ENCODE data around the gene ZFAND2A.
"Not testable (repeated sequence)": the region's sequence is repeated elsewhere in the genome, so short reads cannot be mapped to it uniquely, and the experiment has no call there.

Gene ZFAND2A, protein sequence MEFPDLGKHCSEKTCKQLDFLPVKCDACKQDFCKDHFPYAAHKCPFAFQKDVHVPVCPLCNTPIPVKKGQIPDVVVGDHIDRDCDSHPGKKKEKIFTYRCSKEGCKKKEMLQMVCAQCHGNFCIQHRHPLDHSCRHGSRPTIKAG

DNA sequence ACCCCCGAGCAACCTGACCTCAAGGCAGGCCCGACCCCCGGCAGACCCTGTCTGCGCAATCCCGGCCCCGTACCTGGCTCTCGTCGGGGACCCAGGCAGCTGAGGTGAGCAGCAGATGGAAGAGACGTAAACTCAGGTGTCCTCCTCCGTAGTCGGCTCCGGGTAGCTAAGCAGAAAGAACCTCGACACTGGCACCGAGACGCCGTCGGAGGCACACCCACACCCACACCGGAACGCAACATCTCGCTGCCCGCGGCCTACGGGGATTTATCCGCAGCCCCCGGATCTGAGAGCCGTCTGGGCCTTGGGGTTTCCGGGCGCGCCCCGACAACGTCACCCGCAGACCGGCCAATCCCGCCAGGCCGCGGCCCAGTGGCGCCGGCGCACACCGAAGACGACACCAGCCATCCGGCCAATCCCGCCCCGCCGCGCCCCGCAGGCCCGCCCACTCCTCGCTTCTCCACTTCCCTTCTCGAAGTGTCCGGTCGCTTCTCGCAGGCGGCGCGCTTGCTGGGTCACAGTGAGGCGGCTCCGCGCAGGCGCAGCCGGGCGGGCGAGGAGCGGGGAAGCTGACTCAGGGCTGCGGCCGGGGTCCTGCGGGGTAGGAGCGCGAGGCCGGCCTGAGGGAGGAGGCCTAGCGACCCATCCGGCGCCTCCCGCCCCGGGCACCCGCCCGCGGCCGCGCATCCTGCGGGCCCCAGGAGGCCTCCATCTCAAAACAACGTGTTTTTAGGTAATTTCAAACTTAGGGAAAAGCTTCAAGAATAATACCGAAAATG lies at the start of gene ZFAND2A:
Gene ZFAND2A (minus strand): TSS at position 306 of the 779 bp plus-strand sequence. CDS start 1,984 bp downstream, outside the sequence.
- peak; percentile 99 for DNase-seq (ENCODE audit: low read depth, low spot score)
- TF ChIP-seq, protein P1, sequence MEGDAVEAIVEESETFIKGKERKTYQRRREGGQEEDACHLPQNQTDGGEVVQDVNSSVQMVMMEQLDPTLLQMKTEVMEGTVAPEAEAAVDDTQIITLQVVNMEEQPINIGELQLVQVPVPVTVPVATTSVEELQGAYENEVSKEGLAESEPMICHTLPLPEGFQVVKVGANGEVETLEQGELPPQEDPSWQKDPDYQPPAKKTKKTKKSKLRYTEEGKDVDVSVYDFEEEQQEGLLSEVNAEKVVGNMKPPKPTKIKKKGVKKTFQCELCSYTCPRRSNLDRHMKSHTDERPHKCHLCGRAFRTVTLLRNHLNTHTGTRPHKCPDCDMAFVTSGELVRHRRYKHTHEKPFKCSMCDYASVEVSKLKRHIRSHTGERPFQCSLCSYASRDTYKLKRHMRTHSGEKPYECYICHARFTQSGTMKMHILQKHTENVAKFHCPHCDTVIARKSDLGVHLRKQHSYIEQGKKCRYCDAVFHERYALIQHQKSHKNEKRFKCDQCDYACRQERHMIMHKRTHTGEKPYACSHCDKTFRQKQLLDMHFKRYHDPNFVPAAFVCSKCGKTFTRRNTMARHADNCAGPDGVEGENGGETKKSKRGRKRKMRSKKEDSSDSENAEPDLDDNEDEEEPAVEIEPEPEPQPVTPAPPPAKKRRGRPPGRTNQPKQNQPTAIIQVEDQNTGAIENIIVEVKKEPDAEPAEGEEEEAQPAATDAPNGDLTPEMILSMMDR (IDR thresholded peaks at IDR 0.05; ENCODE audit: low read depth, low read length) = no peak
- H3K4me3 ChIP-seq (ENCODE audit: low read depth, low read length) = peak within 1 kb of the TSS; percentile 99
- in situ Hi-C loops (cut with HindIII; ENCODE audit: low sequenced_read_pairs) = no loop called here

DNA sequence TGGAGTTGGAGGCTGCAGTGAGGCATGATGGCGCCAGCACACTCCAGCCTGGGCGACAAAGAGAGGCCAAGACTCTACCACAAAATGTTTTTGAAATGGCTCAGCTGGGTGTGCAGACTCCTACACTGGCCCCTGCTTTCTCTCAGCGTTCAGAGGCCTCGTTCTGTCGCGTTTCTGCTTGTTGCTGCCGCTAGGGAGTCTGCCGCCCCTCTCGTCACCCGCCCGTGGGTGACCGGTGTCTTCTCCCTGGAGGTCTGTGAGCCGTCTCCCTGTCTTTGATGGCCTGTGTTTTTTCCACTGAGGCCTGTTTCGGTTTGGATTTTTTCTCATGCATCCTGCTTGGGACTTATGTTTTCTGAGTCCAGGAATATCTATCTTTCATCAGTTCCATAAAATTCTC lies 49.1 kb upstream of the ZFAND2A start:
- no peak overlapping the region for H3K4me3 ChIP-seq (ENCODE audit: low read depth, low read length)
- in situ Hi-C loops (cut with HindIII; ENCODE audit: low sequenced_read_pairs) = no loop called here
- DNase-seq (ENCODE audit: low read depth, low spot score) = no peak
- TF ChIP-seq, protein P1 (IDR thresholded peaks at IDR 0.05; ENCODE audit: low read depth, low read length) = no peak

DNA sequence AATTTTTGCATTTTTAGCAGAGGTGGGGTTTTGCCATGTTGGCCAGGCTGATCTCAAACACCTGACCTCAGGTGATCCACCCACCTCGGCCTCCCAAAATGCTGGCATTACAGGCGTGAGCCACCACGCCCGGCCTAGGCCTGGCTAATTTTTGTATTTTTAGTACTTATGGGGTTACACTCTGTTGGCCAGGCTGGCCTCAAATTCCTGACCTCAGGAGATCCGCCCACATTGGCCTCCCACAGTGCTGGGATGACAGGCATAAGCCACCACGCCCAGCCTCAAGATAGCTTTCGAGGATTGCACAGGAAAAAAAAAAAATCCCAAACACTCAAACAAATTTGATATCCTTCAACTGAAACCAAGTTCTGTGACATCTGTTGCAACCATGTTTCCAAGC lies 45.7 kb upstream of the ZFAND2A start:
- in situ Hi-C loops (cut with HindIII; ENCODE audit: low sequenced_read_pairs); H3K4me3 ChIP-seq (ENCODE audit: low read depth, low read length); DNase-seq (ENCODE audit: low read depth, low spot score): not testable (repeated sequence)

DNA sequence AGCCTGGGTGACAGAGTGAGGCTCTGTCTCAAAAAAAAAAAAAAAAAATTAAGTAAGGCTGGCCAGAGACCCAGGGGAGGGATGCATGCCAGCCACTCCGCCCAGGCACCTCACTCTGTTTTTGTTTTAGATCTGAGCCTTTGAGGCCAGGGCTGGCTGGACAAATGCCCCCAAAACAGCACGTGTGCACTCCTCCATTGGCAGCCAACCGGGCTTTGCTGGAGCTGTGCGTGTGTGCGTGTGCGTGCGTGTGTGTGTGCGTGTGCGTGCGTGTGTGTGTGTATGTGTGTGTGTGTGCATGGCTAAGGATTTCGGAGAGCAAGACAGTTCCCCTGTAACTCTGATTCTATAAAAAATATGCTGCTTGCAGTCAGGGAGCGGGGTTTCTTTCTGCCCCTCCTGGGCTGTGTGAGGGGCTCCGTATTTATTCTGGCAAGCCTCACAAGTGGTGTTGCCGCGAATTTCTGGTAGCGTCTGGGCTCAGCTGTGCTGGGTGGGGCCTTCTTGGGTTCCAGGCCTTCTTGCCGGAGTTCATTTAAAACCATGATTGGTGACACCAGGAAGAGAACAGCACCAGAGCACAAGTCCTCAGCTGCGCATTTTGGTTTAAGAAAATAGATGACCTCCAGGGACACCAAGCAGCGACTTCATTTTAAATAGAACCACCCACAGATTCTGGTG lies 44.6 kb upstream of the ZFAND2A start:
- TF ChIP-seq, protein P1 (IDR thresholded peaks at IDR 0.05; ENCODE audit: low read depth, low read length) = no peak
- in situ Hi-C loops (cut with HindIII; ENCODE audit: low sequenced_read_pairs) = no loop called here
- no peak for DNase-seq (ENCODE audit: low read depth, low spot score)
- no peak overlapping the region for H3K4me3 ChIP-seq (ENCODE audit: low read depth, low read length)

DNA sequence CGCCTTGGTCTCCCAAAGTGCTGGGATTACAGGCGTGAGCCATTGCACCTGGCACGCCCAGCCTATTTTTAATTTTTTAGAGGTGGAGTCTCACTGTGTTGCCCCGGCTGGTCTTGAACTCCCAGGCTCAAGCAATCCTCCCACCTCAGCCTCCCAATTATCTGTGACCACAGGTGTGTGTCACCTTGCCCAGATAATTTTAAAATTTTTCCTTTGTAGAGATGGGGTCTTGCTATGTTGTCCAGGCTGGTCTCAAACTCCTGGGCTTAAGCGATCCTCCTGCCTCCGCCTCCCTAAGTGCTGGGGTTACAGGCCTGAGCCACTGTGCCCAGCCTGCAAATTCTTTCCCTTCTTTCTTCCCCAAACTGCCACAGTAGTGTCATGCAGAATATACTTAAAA lies 42.9 kb upstream of the ZFAND2A start:
- H3K4me3 ChIP-seq (ENCODE audit: low read depth, low read length); DNase-seq (ENCODE audit: low read depth, low spot score); in situ Hi-C loops (cut with HindIII; ENCODE audit: low sequenced_read_pairs): not testable (repeated sequence)

DNA sequence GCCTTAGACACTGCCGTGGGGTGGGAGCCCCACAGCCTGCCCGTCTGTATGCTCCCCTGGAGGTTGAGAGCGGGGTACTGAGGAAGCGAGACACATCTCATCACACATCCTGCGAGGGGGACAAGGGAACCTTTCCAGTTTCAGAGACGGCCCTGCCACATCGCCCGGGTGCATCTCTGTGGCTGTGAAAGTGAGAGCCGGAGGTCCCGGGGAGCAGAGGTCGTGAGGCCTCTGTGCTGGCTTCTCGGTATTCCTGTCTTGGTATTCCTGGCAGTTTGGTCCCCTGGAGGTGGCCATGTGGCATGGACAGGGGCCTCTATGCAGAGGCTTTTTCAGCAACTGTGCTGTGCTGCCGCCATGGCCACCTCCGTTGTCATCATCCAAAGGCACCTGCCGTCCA lies 41.9 kb upstream of the ZFAND2A start:
- no peak for DNase-seq (ENCODE audit: low read depth, low spot score)
- TF ChIP-seq, protein P1 (IDR thresholded peaks at IDR 0.05; ENCODE audit: low read depth, low read length) = no peak
- no peak overlapping the region for H3K4me3 ChIP-seq (ENCODE audit: low read depth, low read length)
- in situ Hi-C loops (cut with HindIII; ENCODE audit: low sequenced_read_pairs) = no loop called here

DNA sequence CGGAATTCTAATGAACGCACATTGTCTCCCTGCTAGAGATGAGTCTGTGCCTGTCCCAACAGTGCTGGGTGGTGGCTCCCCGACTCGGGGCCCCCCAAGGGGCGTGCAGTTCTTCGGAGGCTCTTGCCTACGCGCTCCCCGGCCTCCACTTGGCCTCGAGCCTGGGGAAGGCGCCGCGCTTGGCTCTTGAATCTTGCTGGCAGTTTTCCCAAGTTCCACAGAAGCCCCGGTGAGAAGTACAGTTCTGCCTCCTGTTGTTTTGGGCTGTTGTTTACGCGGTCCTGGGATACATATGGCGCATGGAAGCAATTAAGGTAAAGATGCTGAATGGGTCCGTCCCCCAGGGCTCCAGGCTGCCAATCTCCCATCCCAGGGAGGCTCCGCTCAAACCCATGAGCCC lies 40.0 kb upstream of the ZFAND2A start:
- TF ChIP-seq, protein P1 (IDR thresholded peaks at IDR 0.05; ENCODE audit: low read depth, low read length) = no peak
- H3K4me3 ChIP-seq (ENCODE audit: low read depth, low read length) = no peak overlapping the region
- DNase-seq (ENCODE audit: low read depth, low spot score) = peak; percentile 24
- in situ Hi-C loops (cut with HindIII; ENCODE audit: low sequenced_read_pairs) = no loop called here

All from astrocyte of the spinal cord (primary cell).